ENCODE measurements around the gene MYO1D. TPM values are rescaled to one million over a fixed set of nuclear protein-coding genes. Genes with fewer than 3 reads are reported as not detected.
A peak's percentile ranks its signal among the peaks of the same experiment; 100 is the strongest.

The MYO1D gene
- total RNA-seq, 4 donors from 2014 or later: 247 to 569 (median 444) TPM

DNA sequence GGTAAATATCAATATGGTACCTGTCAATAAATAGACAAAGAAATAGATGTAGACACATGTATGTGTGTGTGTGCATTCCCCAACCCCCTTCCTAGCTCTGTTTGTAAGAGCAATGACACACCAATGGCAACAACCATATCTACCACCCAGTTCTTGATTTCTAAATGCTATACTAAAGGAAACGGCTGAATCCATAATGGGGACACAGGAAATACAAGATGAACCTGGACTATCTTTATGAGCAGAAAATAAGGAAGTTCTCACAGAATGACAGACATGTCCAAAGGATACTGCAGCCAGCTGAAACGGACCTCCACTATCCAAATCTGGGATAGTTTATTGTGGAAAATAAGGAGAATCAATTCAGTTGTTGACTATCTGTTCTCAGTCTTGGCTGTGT, 75.3 kb downstream of the MYO1D start:
- H3K9me3 ChIP-seq: no peaks in the 10 kb centered on the region
- no peak for DNase-seq
- H3K4me1 ChIP-seq: peaks cover 0 to 43% (median 7%) of the 10 kb centered on the region in 4 donors
- H3K36me3 ChIP-seq: no peaks in the 10 kb centered on the region
- in situ Hi-C loops (cut with MboI; ENCODE audit: low pct_ligation_motif_present in 1 of 4, low pct_unique_long_range_greater_than_20kb in 1 of 4, low sequenced_read_pairs in 3 of 4): no loop called here
- H3K4me3 ChIP-seq: no peak overlapping the region
- no peak for TF ChIP-seq POLR2A (IDR thresholded peaks at IDR 0.05)
- TF ChIP-seq, protein P1, sequence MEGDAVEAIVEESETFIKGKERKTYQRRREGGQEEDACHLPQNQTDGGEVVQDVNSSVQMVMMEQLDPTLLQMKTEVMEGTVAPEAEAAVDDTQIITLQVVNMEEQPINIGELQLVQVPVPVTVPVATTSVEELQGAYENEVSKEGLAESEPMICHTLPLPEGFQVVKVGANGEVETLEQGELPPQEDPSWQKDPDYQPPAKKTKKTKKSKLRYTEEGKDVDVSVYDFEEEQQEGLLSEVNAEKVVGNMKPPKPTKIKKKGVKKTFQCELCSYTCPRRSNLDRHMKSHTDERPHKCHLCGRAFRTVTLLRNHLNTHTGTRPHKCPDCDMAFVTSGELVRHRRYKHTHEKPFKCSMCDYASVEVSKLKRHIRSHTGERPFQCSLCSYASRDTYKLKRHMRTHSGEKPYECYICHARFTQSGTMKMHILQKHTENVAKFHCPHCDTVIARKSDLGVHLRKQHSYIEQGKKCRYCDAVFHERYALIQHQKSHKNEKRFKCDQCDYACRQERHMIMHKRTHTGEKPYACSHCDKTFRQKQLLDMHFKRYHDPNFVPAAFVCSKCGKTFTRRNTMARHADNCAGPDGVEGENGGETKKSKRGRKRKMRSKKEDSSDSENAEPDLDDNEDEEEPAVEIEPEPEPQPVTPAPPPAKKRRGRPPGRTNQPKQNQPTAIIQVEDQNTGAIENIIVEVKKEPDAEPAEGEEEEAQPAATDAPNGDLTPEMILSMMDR (IDR thresholded peaks at IDR 0.05): no peak
- WGBS, 2 donors (ENCODE audit: low coverage in 1 of 2): 57 to 65% methylated on average over 2 of the region's 2 CpGs
- no peaks in the 10 kb centered on the region for H3K27me3 ChIP-seq
- intact Hi-C loops (cut with DNase I; ENCODE audit: low total_unique reads): no loop called here
- no peak overlapping the region for H3K27ac ChIP-seq

DNA sequence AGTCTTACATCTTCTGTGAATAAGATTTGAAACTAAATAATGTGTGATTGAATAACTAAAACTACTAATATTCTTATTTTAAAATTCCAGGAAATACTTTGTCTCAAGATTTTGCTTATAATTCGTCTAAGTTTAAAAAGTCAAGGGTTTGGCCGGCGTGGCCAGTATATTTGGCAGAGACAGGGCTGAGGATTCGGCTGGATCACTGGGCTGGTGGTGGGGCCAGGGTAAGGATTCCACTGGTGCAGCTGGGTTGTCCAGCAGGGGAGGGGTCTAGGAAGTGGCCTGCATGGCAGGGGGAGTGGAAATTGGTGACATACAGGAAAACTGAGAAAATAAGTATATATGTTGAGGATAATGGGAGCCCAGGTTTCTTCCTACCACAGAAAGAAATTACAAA, 75.7 kb downstream of the MYO1D start:
- WGBS, 2 donors (ENCODE audit: low coverage in 1 of 2): 77 to 81% methylated on average over 4 of the region's 4 CpGs
- no peaks in the 10 kb centered on the region for H3K36me3 ChIP-seq
- peaks cover 0 to 43% (median 7%) of the 10 kb centered on the region in 4 donors for H3K4me1 ChIP-seq
- H3K27me3 ChIP-seq: no peaks in the 10 kb centered on the region
- in situ Hi-C loops (cut with MboI; ENCODE audit: low pct_ligation_motif_present in 1 of 4, low pct_unique_long_range_greater_than_20kb in 1 of 4, low sequenced_read_pairs in 3 of 4): no loop called here
- DNase-seq: no peak
- no peak overlapping the region for H3K4me3 ChIP-seq
- H3K9me3 ChIP-seq: no peaks in the 10 kb centered on the region
- no peak overlapping the region for H3K27ac ChIP-seq
- intact Hi-C loops (cut with DNase I; ENCODE audit: low total_unique reads): no loop called here
- TF ChIP-seq POLR2A (IDR thresholded peaks at IDR 0.05) (no peak), POLR2AphosphoS5 (IDR thresholded peaks at IDR 0.05) (no peak), EP300 (IDR thresholded peaks at IDR 0.05; ENCODE audit: low read depth) (no peak)
- TF ChIP-seq, protein P1 (IDR thresholded peaks at IDR 0.05): no peak

DNA sequence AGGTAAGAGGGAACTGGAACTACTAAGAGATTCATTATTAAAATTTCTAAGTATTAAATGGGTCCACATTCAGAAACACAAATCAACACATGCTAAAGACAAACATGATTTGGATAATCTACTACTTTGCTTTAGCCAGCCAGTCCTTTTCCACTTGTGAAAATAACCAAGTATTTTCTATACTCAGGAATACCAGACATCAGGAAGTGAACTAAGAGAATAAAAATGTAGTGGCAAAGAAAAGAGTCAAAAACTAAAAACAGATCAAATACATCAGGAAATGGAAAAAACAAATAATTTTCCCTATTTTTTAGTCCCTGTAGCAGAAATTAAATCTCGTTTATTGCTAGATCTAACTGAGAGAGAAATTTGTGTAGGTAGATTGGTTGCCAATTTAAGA, 78.0 kb downstream of the MYO1D start:
- H3K36me3 ChIP-seq: no peaks in the 10 kb centered on the region
- no peaks in the 10 kb centered on the region for H3K27me3 ChIP-seq
- in situ Hi-C loops (cut with MboI; ENCODE audit: low pct_ligation_motif_present in 1 of 4, low pct_unique_long_range_greater_than_20kb in 1 of 4, low sequenced_read_pairs in 3 of 4) (loop anchor here in 2 of 4 donors (25.0 kb wide), 1 partner anchor 113 kb away; no protein-coding TSS in a partner anchor), intact Hi-C loops (cut with DNase I; ENCODE audit: low total_unique reads) (no loop called here)
- DNase-seq: no peak
- H3K9me3 ChIP-seq: no peaks in the 10 kb centered on the region
- no peak overlapping the region for H3K27ac ChIP-seq
- WGBS, 2 donors (ENCODE audit: low coverage in 1 of 2): 97 to 100% methylated on average over 1 of the region's 1 CpG
- no peak overlapping the region for H3K4me3 ChIP-seq
- peaks cover 5 to 48% (median 9%) of the 10 kb centered on the region in 4 donors for H3K4me1 ChIP-seq
- TF ChIP-seq POLR2A (IDR thresholded peaks at IDR 0.05): no peak
- no peak for TF ChIP-seq POLR2AphosphoS5 (IDR thresholded peaks at IDR 0.05)
- TF ChIP-seq, protein P1 (IDR thresholded peaks at IDR 0.05): no peak
- no peak for TF ChIP-seq EP300 (IDR thresholded peaks at IDR 0.05; ENCODE audit: low read depth)

DNA sequence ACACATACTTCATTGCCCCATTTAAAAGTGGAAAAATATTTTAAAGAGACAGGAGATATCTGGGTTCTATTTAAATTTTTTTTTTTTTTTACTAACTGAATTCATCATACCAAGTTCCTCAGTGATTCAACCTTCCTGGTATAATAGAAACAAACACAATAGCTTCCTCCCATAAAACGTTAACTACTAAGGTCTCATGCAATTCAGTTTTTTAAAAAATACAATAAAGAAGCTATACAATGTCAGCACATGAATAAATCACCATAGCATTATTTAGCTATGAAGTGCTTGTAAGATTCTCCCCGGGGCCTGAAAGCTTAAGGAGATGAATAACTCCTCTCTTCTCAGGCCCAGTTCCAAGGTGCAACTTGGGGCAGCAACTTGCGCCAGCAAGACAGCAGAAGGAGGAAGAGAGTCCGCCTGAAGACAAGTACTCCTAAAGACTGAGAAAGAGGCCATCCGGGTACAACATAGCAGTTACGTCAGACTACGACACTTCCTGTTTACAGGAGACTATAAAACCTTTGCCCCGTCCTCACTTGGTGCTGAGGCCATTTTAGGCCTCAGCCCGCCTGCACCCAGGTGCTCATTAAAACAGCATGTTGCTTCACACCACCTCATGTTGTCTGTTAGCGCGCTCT, 81.5 kb downstream of the MYO1D start:
- intact Hi-C loops (cut with DNase I; ENCODE audit: low total_unique reads): no loop called here

More for the DNA sequence above, 81.5 kb downstream of the MYO1D start:
- WGBS, 2 donors (ENCODE audit: low coverage in 1 of 2): 67 to 70% methylated on average over 5 to 11 of the region's 11 CpGs
- Histone ChIP-seq H3K27me3 (no peaks in the 10 kb centered on the region), H3K4me3 (no peak overlapping the region), H3K4me1 (peaks cover 7 to 53% (median 11%) of the 10 kb centered on the region in 4 donors), H3K27ac (peak overlapping the region; percentile 64 to 84 (median 76)), H3K36me3 (no peaks in the 10 kb centered on the region), H3K9me3 (no peaks in the 10 kb centered on the region)
- TF ChIP-seq POLR2AphosphoS5 (IDR thresholded peaks at IDR 0.05) (peak in 2 of 3 donors; percentile 29 to 53), EP300 (IDR thresholded peaks at IDR 0.05; ENCODE audit: low read depth) (no peak)
- TF ChIP-seq, protein P1 (IDR thresholded peaks at IDR 0.05): peak in 2 of 5 experiments; percentile 14 to 60
- in situ Hi-C loops (cut with MboI; ENCODE audit: low pct_ligation_motif_present in 1 of 4, low pct_unique_long_range_greater_than_20kb in 1 of 4, low sequenced_read_pairs in 3 of 4): loop anchor here in 2 of 4 donors (25.0 kb wide), 1 partner anchor 117 kb away; no protein-coding TSS in a partner anchor
- DNase-seq: peak; percentile 55
